OCI-LY3 (cell line): ENCODE data around the gene PSMC3IP.

Experiments
- H2AFZ ChIP-seq: fragments of 200-600, 300-600 bp; shearing (Covaris generic); 2 replicates; pipeline ENCODE4 v1.6.0; 2014; ENCODE audit warnings: antibody characterized with exemption, low read depth, low read length
- H3K27ac ChIP-seq: fragments of 200-600, 300-600 bp; sonication (generic); 2 replicates; pipeline ENCODE4 v1.5.1; 2014; ENCODE audit warnings: mild to moderate bottlenecking, low read length, moderate library complexity, mixed read lengths
- H3K27me3 ChIP-seq: fragments of 200-600, 300-600 bp; sonication (generic); 2 replicates; pipeline ENCODE4 v1.6.1; 2014; ENCODE audit warnings: low read depth, low read length, mixed read lengths
- H3K36me3 ChIP-seq: fragments of 200-600, 300-600 bp; sonication (generic); replicated peaks from 2 replicates; pipeline ENCODE3; 2014; ENCODE audit warnings: low read depth, low read length, mixed read lengths
- H3K4me1 ChIP-seq: fragments of 300-600, 200-600 bp; sonication (generic); 2 replicates; pipeline ENCODE4 v1.6.1; 2014; ENCODE audit warnings: low read length, mixed read lengths
- H3K4me2 ChIP-seq: fragments of 200-600, 300-600 bp; sonication (generic); 2 replicates; pipeline ENCODE4 v1.6.1; 2014; ENCODE audit warnings: low read length, mixed read lengths
- H3K4me3 ChIP-seq: fragments of 300-600, 200-600 bp; sonication (generic); 2 replicates; pipeline ENCODE4 v1.5.1; 2014; ENCODE audit warnings: antibody characterized with exemption, mild to moderate bottlenecking, low read length, moderate library complexity
- H3K79me2 ChIP-seq: fragments of 300-600, 200-600 bp; shearing (Covaris generic); 2 replicates; pipeline ENCODE4 v1.6.1; 2014; ENCODE audit warnings: mild to moderate bottlenecking, low read length, mixed read lengths
- H3K9ac ChIP-seq: fragments of 300-600, 200-600 bp; shearing (Covaris generic); 2 replicates; pipeline ENCODE4 v1.6.0; 2014; ENCODE audit warnings: mild to moderate bottlenecking, low read length, moderate library complexity
- H3K9me3 ChIP-seq: fragments of 200-600, 300-600 bp; shearing (Covaris generic); 2 replicates; pipeline ENCODE4 v1.6.1; 2014; ENCODE audit warnings: low read length, mixed read lengths; ENCODE audit not compliant: insufficient read depth
- H4K20me1 ChIP-seq: fragments of 200-600, 300-600 bp; sonication (generic); 2 replicates; pipeline ENCODE4 v1.6.1; 2016; ENCODE audit warnings: low read length, mixed read lengths; ENCODE audit not compliant: insufficient read depth
- CTCF ChIP-seq: fragments of 200-600, 300-600 bp; sonication (generic); IDR thresholded peaks from 2 replicates; pipeline ENCODE4 v1.5.1; 2014; ENCODE audit warnings: antibody characterized with exemption, low read length, low read depth
- EZH2phosphoT487 ChIP-seq: fragments of 200-600 bp; shearing (Covaris generic); IDR thresholded peaks from 2 replicates; pipeline ENCODE4 v1.6.1; 2018; ENCODE audit warnings: antibody characterized with exemption, mixed run types, low read depth

PSMC3IP gene

GRCh38 chr17:42522798-42523278 lies 54.7 kb downstream of the PSMC3IP start:
- H3K79me2 ChIP-seq, result no peaks in the 10 kb centered on the region
- H3K36me3 ChIP-seq, result peaks cover 10% of the 10 kb centered on the region
- no peaks in the 10 kb centered on the region for H4K20me1 ChIP-seq
- no peak overlapping the region for H3K4me3 ChIP-seq
- TF ChIP-seq EZH2phosphoT487 (no peak), CTCF (no peak)
- no peak overlapping the region for H2AFZ ChIP-seq
- no peak overlapping the region for H3K4me2 ChIP-seq
- peaks cover 13% of the 10 kb centered on the region for H3K4me1 ChIP-seq
- H3K27ac ChIP-seq, result no peak overlapping the region
- H3K9ac ChIP-seq, result no peak overlapping the region
- no peaks in the 10 kb centered on the region for H3K9me3 ChIP-seq
- no peaks in the 10 kb centered on the region for H3K27me3 ChIP-seq
